Small intestine (tissue), 16 donors: ENCODE measurements around the gene ENO3. TPM values are rescaled to one million over a fixed set of nuclear protein-coding genes. Genes with fewer than 3 reads are reported as not detected.
"Not testable (repeated sequence)": the region's sequence is repeated elsewhere in the genome, so short reads cannot be mapped to it uniquely, and the experiment has no call there.

Source experiments
- DNase-seq, 2 donors: peaks; one replicate each; pipeline versions ENCODE4 v3.0.0 to v3.0.0-alpha.2; 2013
- FAIRE-seq: peaks from 2 replicates; lab custom pipeline; 2012; peaks lifted over from hg19 to GRCh38; lab: Jason Lieb, UNC
- H3K27ac ChIP-seq, 3 donors: one replicate each; pipeline ENCODE4 v1.5.1; 2013; ENCODE audit warnings: low read length in 2 of 3, mild to moderate bottlenecking in 2 of 3, control low read depth in 1 of 3, inconsistent platforms in 1 of 3, low read depth in 1 of 3, moderate library complexity in 1 of 3
- H3K27me3 ChIP-seq, 3 donors: one replicate each; pipeline ENCODE4 v1.6.1; 2013; ENCODE audit warnings: low read length in 3 of 3, inconsistent platforms in 1 of 3; ENCODE audit not compliant: control insufficient read depth in 3 of 3, insufficient read depth in 3 of 3
- H3K36me3 ChIP-seq, 3 donors: one replicate each; pipeline ENCODE4 v1.6.1; 2013; ENCODE audit warnings: low read length in 3 of 3, inconsistent platforms in 1 of 3, low read depth in 1 of 3, mild to moderate bottlenecking in 1 of 3, moderate library complexity in 1 of 3; ENCODE audit not compliant: control insufficient read depth in 3 of 3, insufficient read depth in 2 of 3
- H3K4me1 ChIP-seq, 3 donors: one replicate each; pipeline ENCODE4 v1.6.1; 2013; ENCODE audit warnings: low read length in 2 of 3, inconsistent platforms in 1 of 3, low read depth in 1 of 3, mild to moderate bottlenecking in 1 of 3, moderate library complexity in 1 of 3; ENCODE audit not compliant: control insufficient read depth in 3 of 3, insufficient read depth in 2 of 3
- H3K4me3 ChIP-seq, 3 donors: one replicate each; pipeline ENCODE4 v1.5.1; 2013; ENCODE audit warnings: low read length in 3 of 3, control low read depth in 1 of 3, inconsistent platforms in 1 of 3, low read depth in 1 of 3, mild to moderate bottlenecking in 1 of 3, moderate library complexity in 1 of 3
- H3K9me3 ChIP-seq, 2 donors: one replicate each; pipeline ENCODE4 v1.6.1; 2013; ENCODE audit warnings: low read depth in 1 of 2, low read length in 1 of 2; ENCODE audit not compliant: control insufficient read depth in 2 of 2, insufficient read depth in 1 of 2
- WGBS, 3 donors: extraction: QIAGEN DNeasy Blood & Tissue Kit; methylation state at CpG; one replicate each; pipeline ENCODE4 v1.1.7; 2013; 5-methylcytosine and 5-hydroxymethylcytosine counted together
- long read RNA-seq, 10 donors: transcript quantifications; one replicate each; lab custom pipeline, GENCODE V29; 2026
- polyA plus RNA-seq, 4 donors: library from polyadenylated mRNA; stranded (reverse) in 3 of 4; unstranded in 1 of 4; fragments of 200-250 nt in 3 of 4; fragments of 120-200 nt in 1 of 4; gene quantifications; one replicate each; pipeline versions ENCODE4 v1.2.1 to v1.2.3, GENCODE V29; 2013
- donor health status: healthy with polysubstance abuse.
- donor health status: control.
- donor health status: control.
- donor health status: Bipolar disorder and iron deficiency.
- donor health status: healthy.

ENO3 gene
- 10 to 100 TPM; 10.7 to 98.0 (median 27.5) TPM for polyA plus RNA-seq
- long read RNA-seq, donor 1, result 0 reads
- long read RNA-seq, donor 2, partial matches to known transcripts, result 0 of 2 reads
- long read RNA-seq, donor 2, other reads (novel, unspliced or antisense), result 0 of 2 reads
- long read RNA-seq, donor 3, transcript ENO3-216 (3 exons, 726 nt), result major isoform, 5 of 6 reads
- long read RNA-seq, donor 3, partial matches to known transcripts, result 0 of 6 reads
- long read RNA-seq, donor 3, other reads (novel, unspliced or antisense), result 0 of 6 reads
- long read RNA-seq, donor 4, result 0 reads
- long read RNA-seq, donor 5, transcript ENO3-216 (3 exons, 726 nt), result major isoform, 14 of 21 reads
- long read RNA-seq, donor 5, partial matches to known transcripts, result 0 of 21 reads
- long read RNA-seq, donor 5, other reads (novel, unspliced or antisense), result 0 of 21 reads
- long read RNA-seq, donor 6, transcript ENO3-216 (3 exons, 726 nt), result major isoform, 7 of 949 reads
- long read RNA-seq, donor 6, partial matches to known transcripts, result 890 of 949 reads
- long read RNA-seq, donor 6, other reads (novel, unspliced or antisense), result 51 of 949 reads
- long read RNA-seq, donor 7, transcript ENO3-207 (8 exons, 945 nt), result minor isoform, 5 of 728 reads
- long read RNA-seq, donor 7, transcript ENO3-201 (12 exons, 1,521 nt), result minor isoform, 42 of 728 reads
- long read RNA-seq, donor 7, transcript ENO3-216 (3 exons, 726 nt), result major isoform, 324 of 728 reads
- long read RNA-seq, donor 7, transcript ENO3-214 (4 exons, 662 nt), result minor isoform, 27 of 728 reads
- long read RNA-seq, donor 7, partial matches to known transcripts, result 95 of 728 reads
- long read RNA-seq, donor 7, other reads (novel, unspliced or antisense), result 227 of 728 reads
- long read RNA-seq, donor 8, transcript ENO3-216 (3 exons, 726 nt), result major isoform, 33 of 55 reads
- long read RNA-seq, donor 8, partial matches to known transcripts, result 0 of 55 reads
- long read RNA-seq, donor 8, other reads (novel, unspliced or antisense), result 15 of 55 reads
- long read RNA-seq, donor 9, result 0 reads
- long read RNA-seq, donor 10, partial matches to known transcripts, result 0 of 3 reads
- long read RNA-seq, donor 10, other reads (novel, unspliced or antisense), result 0 of 3 reads

- Histone ChIP-seq H3K27me3 (no peaks in the 10 kb centered on the region), H3K36me3 (peaks cover 0 to 13% (median 5%) of the 10 kb centered on the region in 3 donors), H3K27ac (peak within 1 kb of the TSS; percentile 95 to 100 (median 97)), H3K4me3 (peak within 1 kb of the TSS in 2 of 3 donors; percentile 69 to 87), H3K4me1 (peaks cover 0 to 29% (median 10%) of the 10 kb centered on the region in 3 donors), H3K9me3 (no peaks in the 10 kb centered on the region)
- WGBS, 3 donors, result 26 to 43% (median 37%) methylated on average over 7 of the region's 7 CpGs
- FAIRE-seq, result no peak
- DNase-seq, result peak in 1 of 2 donors; percentile 39
Measured at GRCh38 chr17:4950746-4951204, at the start of gene ENO3. ENO3 (plus strand) TSS chr17:4951119; CDS start chr17:4951830, 711 bp downstream.

GRCh38 chr17:4901648-4902344 is 49.1 kb upstream of the ENO3 start:
- FAIRE-seq, result no peak
- Histone ChIP-seq H3K4me1 (peaks cover 0 to 36% (median 0%) of the 10 kb centered on the region in 3 donors), H3K36me3 (peaks cover 0 to 19% (median 2%) of the 10 kb centered on the region in 3 donors), H3K4me3 (peak overlapping the region in 1 of 3 donors; percentile 53), H3K9me3 (no peaks in the 10 kb centered on the region), H3K27me3 (peaks cover 0 to 50% (median 0%) of the 10 kb centered on the region in 3 donors), H3K27ac (peak overlapping the region in 2 of 3 donors; percentile 58 to 80)
- DNase-seq, result peak in 1 of 2 donors; percentile 45
- WGBS, 3 donors, result 36 to 57% (median 41%) methylated on average over 48 of the region's 48 CpGs

- H3K9me3 ChIP-seq, result no peaks in the 10 kb centered on the region
- FAIRE-seq, result no peak
- H3K27me3 ChIP-seq, result peaks cover 0 to 50% (median 0%) of the 10 kb centered on the region in 3 donors
- peaks cover 0 to 11% (median 0%) of the 10 kb centered on the region in 3 donors for H3K36me3 ChIP-seq
- H3K4me3 ChIP-seq, result no peak overlapping the region
- WGBS, 3 donors, result 48 to 70% (median 54%) methylated on average over 8 of the region's 8 CpGs
- H3K4me1 ChIP-seq, result peaks cover 0 to 36% (median 0%) of the 10 kb centered on the region in 3 donors
- DNase-seq, result no peak
- H3K27ac ChIP-seq, result peak overlapping the region in 2 of 3 donors; percentile 7 to 58
Measured at GRCh38 chr17:4902540-4902939, 48.4 kb upstream of the ENO3 start.

GRCh38 chr17:4903051-4903818 is 47.7 kb upstream of the ENO3 start, which contains the start of gene CHRNE:
CHRNE (minus strand) TSS chr17:4903098; CDS start chr17:4903063, 35 bp downstream.
- 4 to 19% (median 12%) methylated on average over 10 of the region's 10 CpGs for WGBS, 3 donors
- Histone ChIP-seq H3K27ac (peak within 1 kb of the TSS in 2 of 3 donors; percentile 18 to 58), H3K27me3 (peaks cover 0 to 50% (median 0%) of the 10 kb centered on the region in 3 donors), H3K4me1 (peaks cover 0 to 36% (median 0%) of the 10 kb centered on the region in 3 donors), H3K9me3 (no peaks in the 10 kb centered on the region), H3K4me3 (peak within 1 kb of the TSS in 1 of 3 donors; percentile 23), H3K36me3 (peaks cover 0 to 6% (median 0%) of the 10 kb centered on the region in 3 donors)
- no peak for FAIRE-seq
- peak; percentile 84 to 91 for DNase-seq

- DNase-seq, H3K9me3 ChIP-seq, H3K36me3 ChIP-seq, H3K4me3 ChIP-seq, FAIRE-seq, H3K27ac ChIP-seq: not testable (repeated sequence)
- Histone ChIP-seq H3K27me3 (peaks cover 0 to 21% (median 0%) of the 10 kb centered on the region in 3 donors), H3K4me1 (peaks cover 0 to 24% (median 0%) of the 10 kb centered on the region in 3 donors)
Measured at GRCh38 chr17:4906642-4907041, 44.3 kb upstream of the ENO3 start.

GRCh38 chr17:4908301-4908700 is 42.6 kb upstream of the ENO3 start:
- no peak overlapping the region for H3K4me3 ChIP-seq
- FAIRE-seq (no peak), DNase-seq (peak in 1 of 2 donors; percentile 31)
- H3K4me1 ChIP-seq, result peaks cover 0 to 13% (median 0%) of the 10 kb centered on the region in 3 donors
- peak overlapping the region in 1 of 3 donors; percentile 65 for H3K27ac ChIP-seq
- no peaks in the 10 kb centered on the region for H3K9me3 ChIP-seq
- WGBS, 3 donors, result 21 to 50% (median 34%) methylated on average over 9 to 10 of the region's 10 CpGs
- H3K36me3 ChIP-seq, result no peaks in the 10 kb centered on the region
- peaks cover 0 to 12% (median 0%) of the 10 kb centered on the region in 3 donors for H3K27me3 ChIP-seq
